ENCODE results near the gene RAPGEF2.

Gene RAPGEF2

GRCh38 chr4:159197260-159197884, 94.5 kb downstream of the RAPGEF2 start:
- DNase-seq (ENCODE audit: low read depth in 3 of 3): no peak

GRCh38 chr4:159197885-159198269, 95.0 kb downstream of the RAPGEF2 start:
- DNase-seq (ENCODE audit: low read depth in 3 of 3): no peak

- DNase-seq (ENCODE audit: low read depth in 3 of 3): no peak
Measured at GRCh38 chr4:159199826-159200225, 96.9 kb downstream of the RAPGEF2 start.

- DNase-seq (ENCODE audit: low read depth in 3 of 3): no peak
Measured at GRCh38 chr4:159201168-159201567, 98.3 kb downstream of the RAPGEF2 start.

- DNase-seq (ENCODE audit: low read depth in 3 of 3): no peak
Measured at GRCh38 chr4:159204566-159204965, 101.7 kb downstream of the RAPGEF2 start.

GRCh38 chr4:159205466-159205865, 102.6 kb downstream of the RAPGEF2 start:
- no peak for DNase-seq (ENCODE audit: low read depth in 3 of 3)

GRCh38 chr4:159206427-159206871, 103.6 kb downstream of the RAPGEF2 start:
- DNase-seq (ENCODE audit: low read depth in 3 of 3): peak; percentile 21 to 61 (median 31)

- no peak for DNase-seq (ENCODE audit: low read depth in 3 of 3)
Measured at GRCh38 chr4:159209249-159209648, 106.4 kb downstream of the RAPGEF2 start.

- no peak for DNase-seq (ENCODE audit: low read depth in 3 of 3)
Measured at GRCh38 chr4:159210975-159211374, 108.1 kb downstream of the RAPGEF2 start.

- no peak for DNase-seq (ENCODE audit: low read depth in 3 of 3)
Measured at GRCh38 chr4:159212675-159213293, 109.9 kb downstream of the RAPGEF2 start.

GRCh38 chr4:159216834-159217233, 114.0 kb downstream of the RAPGEF2 start:
- no peak for DNase-seq (ENCODE audit: low read depth in 3 of 3)

- DNase-seq (ENCODE audit: low read depth in 3 of 3): no peak
Measured at GRCh38 chr4:159219862-159220261, 117.0 kb downstream of the RAPGEF2 start.

- no peak for DNase-seq (ENCODE audit: low read depth in 3 of 3)
Measured at GRCh38 chr4:159220353-159220752, 117.5 kb downstream of the RAPGEF2 start.

- DNase-seq (ENCODE audit: low read depth in 3 of 3): no peak
Measured at GRCh38 chr4:159221280-159221679, 118.4 kb downstream of the RAPGEF2 start.

- no peak for DNase-seq (ENCODE audit: low read depth in 3 of 3)
Measured at GRCh38 chr4:159222043-159222552, 119.2 kb downstream of the RAPGEF2 start.

- DNase-seq (ENCODE audit: low read depth in 3 of 3): no peak
Measured at GRCh38 chr4:159224408-159224807, 121.5 kb downstream of the RAPGEF2 start.

- no peak for DNase-seq (ENCODE audit: low read depth in 3 of 3)
Measured at GRCh38 chr4:159227378-159227777, 124.5 kb downstream of the RAPGEF2 start.

GRCh38 chr4:159227984-159228383, 125.1 kb downstream of the RAPGEF2 start:
- no peak for DNase-seq (ENCODE audit: low read depth in 3 of 3)

- no peak for DNase-seq (ENCODE audit: low read depth in 3 of 3)
Measured at GRCh38 chr4:159229164-159229563, 126.3 kb downstream of the RAPGEF2 start.

GRCh38 chr4:159232465-159233106, 129.7 kb downstream of the RAPGEF2 start:
- no peak for DNase-seq (ENCODE audit: low read depth in 3 of 3)

GRCh38 chr4:159235779-159236368, 133.0 kb downstream of the RAPGEF2 start:
- no peak for DNase-seq (ENCODE audit: low read depth in 3 of 3)

- no peak for DNase-seq (ENCODE audit: low read depth in 3 of 3)
Measured at GRCh38 chr4:159237975-159238374, 135.1 kb downstream of the RAPGEF2 start.

GRCh38 chr4:159238631-159239030, 135.8 kb downstream of the RAPGEF2 start:
- DNase-seq (ENCODE audit: low read depth in 3 of 3): no peak
